Measurements from ENCODE around the gene ABCC4. TPM values are rescaled to one million over a fixed set of nuclear protein-coding genes. Genes with fewer than 3 reads are reported as not detected.

ABCC4 gene
- total RNA-seq, 1 experiment from 2014 or later = 26.3 TPM

DNA sequence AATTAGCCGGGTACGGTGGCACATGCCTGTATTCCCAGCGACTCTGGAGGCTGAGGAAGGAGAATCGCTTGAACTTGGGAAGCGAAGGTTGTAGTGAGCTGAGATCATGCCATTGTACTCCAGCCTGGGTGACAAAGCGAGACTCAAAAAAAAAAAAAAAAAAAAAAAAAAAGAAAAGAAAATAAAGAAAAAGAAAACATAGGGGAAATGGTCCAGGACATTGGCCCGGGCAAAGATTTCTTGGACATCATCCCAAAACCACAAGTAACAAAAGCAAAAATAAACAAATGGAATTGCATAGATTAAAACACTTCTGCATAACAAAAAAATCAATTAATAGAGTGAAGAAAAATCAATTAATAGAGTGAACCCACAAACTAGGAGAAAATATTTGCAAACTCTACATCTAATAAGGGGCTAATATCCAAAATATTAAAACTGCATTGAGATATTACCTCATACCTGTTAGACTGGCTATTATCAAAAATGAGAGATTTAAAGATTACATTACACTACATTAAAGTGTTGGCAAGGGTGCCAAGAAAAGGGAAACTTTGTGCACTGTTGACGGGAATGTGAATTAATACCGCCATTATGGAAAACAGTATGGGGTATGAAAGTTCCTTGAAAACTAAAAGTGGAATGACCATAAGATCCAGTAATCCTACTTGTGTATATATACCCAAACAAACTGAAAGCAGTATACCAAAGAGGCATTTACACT, 18.5 kb upstream of the ABCC4 start:
- H3K36me3 ChIP-seq (ENCODE audit: control insufficient read depth in 1 of 2, insufficient read depth in 2 of 2, low read length in 2 of 2) = no peaks in the 10 kb centered on the region
- ChIA-PET RAD21 (ENCODE audit: low non-redundant PET in 1 of 2, low total read pairs in 2 of 2, uncharacterized antibody in 2 of 2, unreplicated experiment in 2 of 2) (no interaction called here), CTCF (no interaction called here), POLR2A (no interaction called here)
- peaks cover 0 to 2% of the 10 kb centered on the region in 2 experiments; a peak in 2 of 4 replicates for H3K4me1 ChIP-seq (ENCODE audit: control insufficient read depth in 1 of 2, insufficient read depth in 2 of 2, low read length in 2 of 2)
- H3K27me3 ChIP-seq (ENCODE audit: insufficient read depth, low read length) = no peaks in the 10 kb centered on the region
- H3K79me2 ChIP-seq (ENCODE audit: insufficient read depth, low read length) = no peaks in the 10 kb centered on the region
- H3K9me2 ChIP-seq (ENCODE audit: insufficient read depth) = no peaks in the 10 kb centered on the region
- BruUV-seq (replicated peaks) = no TSS peak
- H3K27ac ChIP-seq (ENCODE audit: low read depth, low read length) = no peak overlapping the region
- DNase-seq (ENCODE audit: low read depth, low spot score) = no peak
- no peak overlapping the region for H2AFZ ChIP-seq (ENCODE audit: low read depth, low read length, poor library complexity, severe bottlenecking)
- no peak overlapping the region for H3K4me3 ChIP-seq (replicated peaks in 1 of 2; ENCODE audit: low read depth in 1 of 2, low read length in 2 of 2)
- ATAC-seq = no peak
- TF ChIP-seq ZNF274 (IDR thresholded peaks at IDR 0.05; ENCODE audit: low read depth, low read length) (no peak), CEBPB (IDR thresholded peaks at IDR 0.05; ENCODE audit: low read depth) (no peak), SP1 (IDR thresholded peaks at IDR 0.05; ENCODE audit: low read depth) (no peak), ZFX (IDR thresholded peaks at IDR 0.05) (no peak), EZH2 (IDR thresholded peaks at IDR 0.05) (no peak), EGR1 (IDR thresholded peaks at IDR 0.05; ENCODE audit: low read depth) (no peak), SRF (IDR thresholded peaks at IDR 0.05; ENCODE audit: low read depth) (no peak), RAD21 (IDR thresholded peaks at IDR 0.05; ENCODE audit: low read depth) (no peak), FOSL1 (IDR thresholded peaks at IDR 0.05; ENCODE audit: low read depth) (no peak), SIN3A (IDR thresholded peaks at IDR 0.05; ENCODE audit: low read depth) (no peak), YY1 (IDR thresholded peaks at IDR 0.05; ENCODE audit: extremely low read depth, insufficient replicate concordance, low read depth, low read length) (no peak), POLR2A (IDR thresholded peaks at IDR 0.05; ENCODE audit: borderline replicate concordance, extremely low read depth, insufficient read depth, insufficient read length) (no peak), TCF7L2 (IDR thresholded peaks at IDR 0.05; ENCODE audit: borderline replicate concordance, extremely low read depth, insufficient read depth, insufficient read length) (no peak), EZH2phosphoT487 (IDR thresholded peaks at IDR 0.05; ENCODE audit: borderline replicate concordance) (no peak), POLR2AphosphoS5 (IDR thresholded peaks at IDR 0.05; ENCODE audit: low read depth, low read length) (no peak), CBX3 (IDR thresholded peaks at IDR 0.05; ENCODE audit: low read depth) (no peak), ELF1 (IDR thresholded peaks at IDR 0.05; ENCODE audit: borderline replicate concordance, low read depth) (no peak)
- TF ChIP-seq, protein P1, sequence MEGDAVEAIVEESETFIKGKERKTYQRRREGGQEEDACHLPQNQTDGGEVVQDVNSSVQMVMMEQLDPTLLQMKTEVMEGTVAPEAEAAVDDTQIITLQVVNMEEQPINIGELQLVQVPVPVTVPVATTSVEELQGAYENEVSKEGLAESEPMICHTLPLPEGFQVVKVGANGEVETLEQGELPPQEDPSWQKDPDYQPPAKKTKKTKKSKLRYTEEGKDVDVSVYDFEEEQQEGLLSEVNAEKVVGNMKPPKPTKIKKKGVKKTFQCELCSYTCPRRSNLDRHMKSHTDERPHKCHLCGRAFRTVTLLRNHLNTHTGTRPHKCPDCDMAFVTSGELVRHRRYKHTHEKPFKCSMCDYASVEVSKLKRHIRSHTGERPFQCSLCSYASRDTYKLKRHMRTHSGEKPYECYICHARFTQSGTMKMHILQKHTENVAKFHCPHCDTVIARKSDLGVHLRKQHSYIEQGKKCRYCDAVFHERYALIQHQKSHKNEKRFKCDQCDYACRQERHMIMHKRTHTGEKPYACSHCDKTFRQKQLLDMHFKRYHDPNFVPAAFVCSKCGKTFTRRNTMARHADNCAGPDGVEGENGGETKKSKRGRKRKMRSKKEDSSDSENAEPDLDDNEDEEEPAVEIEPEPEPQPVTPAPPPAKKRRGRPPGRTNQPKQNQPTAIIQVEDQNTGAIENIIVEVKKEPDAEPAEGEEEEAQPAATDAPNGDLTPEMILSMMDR (IDR thresholded peaks at IDR 0.05 in 2 of 3, conservative IDR thresholded peaks at IDR 0.05 in 1 of 3; ENCODE audit: borderline replicate concordance in 1 of 3, insufficient read depth in 1 of 3, low read depth in 2 of 3, low read length in 2 of 3) = no peak
- TF ChIP-seq, protein P2, sequence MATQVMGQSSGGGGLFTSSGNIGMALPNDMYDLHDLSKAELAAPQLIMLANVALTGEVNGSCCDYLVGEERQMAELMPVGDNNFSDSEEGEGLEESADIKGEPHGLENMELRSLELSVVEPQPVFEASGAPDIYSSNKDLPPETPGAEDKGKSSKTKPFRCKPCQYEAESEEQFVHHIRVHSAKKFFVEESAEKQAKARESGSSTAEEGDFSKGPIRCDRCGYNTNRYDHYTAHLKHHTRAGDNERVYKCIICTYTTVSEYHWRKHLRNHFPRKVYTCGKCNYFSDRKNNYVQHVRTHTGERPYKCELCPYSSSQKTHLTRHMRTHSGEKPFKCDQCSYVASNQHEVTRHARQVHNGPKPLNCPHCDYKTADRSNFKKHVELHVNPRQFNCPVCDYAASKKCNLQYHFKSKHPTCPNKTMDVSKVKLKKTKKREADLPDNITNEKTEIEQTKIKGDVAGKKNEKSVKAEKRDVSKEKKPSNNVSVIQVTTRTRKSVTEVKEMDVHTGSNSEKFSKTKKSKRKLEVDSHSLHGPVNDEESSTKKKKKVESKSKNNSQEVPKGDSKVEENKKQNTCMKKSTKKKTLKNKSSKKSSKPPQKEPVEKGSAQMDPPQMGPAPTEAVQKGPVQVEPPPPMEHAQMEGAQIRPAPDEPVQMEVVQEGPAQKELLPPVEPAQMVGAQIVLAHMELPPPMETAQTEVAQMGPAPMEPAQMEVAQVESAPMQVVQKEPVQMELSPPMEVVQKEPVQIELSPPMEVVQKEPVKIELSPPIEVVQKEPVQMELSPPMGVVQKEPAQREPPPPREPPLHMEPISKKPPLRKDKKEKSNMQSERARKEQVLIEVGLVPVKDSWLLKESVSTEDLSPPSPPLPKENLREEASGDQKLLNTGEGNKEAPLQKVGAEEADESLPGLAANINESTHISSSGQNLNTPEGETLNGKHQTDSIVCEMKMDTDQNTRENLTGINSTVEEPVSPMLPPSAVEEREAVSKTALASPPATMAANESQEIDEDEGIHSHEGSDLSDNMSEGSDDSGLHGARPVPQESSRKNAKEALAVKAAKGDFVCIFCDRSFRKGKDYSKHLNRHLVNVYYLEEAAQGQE (IDR thresholded peaks at IDR 0.05; ENCODE audit: low read depth) = no peak
- TF ChIP-seq, protein P3, sequence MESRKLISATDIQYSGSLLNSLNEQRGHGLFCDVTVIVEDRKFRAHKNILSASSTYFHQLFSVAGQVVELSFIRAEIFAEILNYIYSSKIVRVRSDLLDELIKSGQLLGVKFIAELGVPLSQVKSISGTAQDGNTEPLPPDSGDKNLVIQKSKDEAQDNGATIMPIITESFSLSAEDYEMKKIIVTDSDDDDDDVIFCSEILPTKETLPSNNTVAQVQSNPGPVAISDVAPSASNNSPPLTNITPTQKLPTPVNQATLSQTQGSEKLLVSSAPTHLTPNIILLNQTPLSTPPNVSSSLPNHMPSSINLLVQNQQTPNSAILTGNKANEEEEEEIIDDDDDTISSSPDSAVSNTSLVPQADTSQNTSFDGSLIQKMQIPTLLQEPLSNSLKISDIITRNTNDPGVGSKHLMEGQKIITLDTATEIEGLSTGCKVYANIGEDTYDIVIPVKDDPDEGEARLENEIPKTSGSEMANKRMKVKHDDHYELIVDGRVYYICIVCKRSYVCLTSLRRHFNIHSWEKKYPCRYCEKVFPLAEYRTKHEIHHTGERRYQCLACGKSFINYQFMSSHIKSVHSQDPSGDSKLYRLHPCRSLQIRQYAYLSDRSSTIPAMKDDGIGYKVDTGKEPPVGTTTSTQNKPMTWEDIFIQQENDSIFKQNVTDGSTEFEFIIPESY (IDR thresholded peaks at IDR 0.05; ENCODE audit: extremely low read depth, insufficient replicate concordance, low read length) = no peak
- no peaks in the 10 kb centered on the region for H3K9me3 ChIP-seq (ENCODE audit: control insufficient read depth in 1 of 2, insufficient read depth in 1 of 2, low read depth in 1 of 2, low read length in 2 of 2)
- intact Hi-C loops (cut with micrococcal nuclease) = no loop called here
- no peaks in the 10 kb centered on the region for H4K20me1 ChIP-seq (ENCODE audit: insufficient read depth)
- H3K4me2 ChIP-seq (ENCODE audit: low read length) = no peak overlapping the region
- H3K9ac ChIP-seq (ENCODE audit: low read length) = no peak overlapping the region
